Stimulated activated CD4-positive, alpha-beta T cell treated with anti-CD3 and anti-CD28 coated beads, Interleukin-2, amount 100 ng/mL, for 24 hours (primary cell): ENCODE results near the gene CDC73.
"Not testable (repeated sequence)": the region's sequence is repeated elsewhere in the genome, so short reads cannot be mapped to it uniquely, and the experiment has no call there.

Experiments
- DNase-seq, 2 donors: peaks; one replicate each; pipeline ENCODE4 v3.0.0-alpha.2; 2020

Gene CDC73

GRCh38 chr1:193183019-193183627 is 61.3 kb downstream of the CDC73 start:
- DNase-seq, result no peak

GRCh38 chr1:193184776-193185175 is 62.9 kb downstream of the CDC73 start:
- DNase-seq, result no peak

GRCh38 chr1:193185211-193185610 is 63.4 kb downstream of the CDC73 start:
- DNase-seq, result no peak

GRCh38 chr1:193185901-193186731 is 64.3 kb downstream of the CDC73 start, which contains the start of gene B3GALT2:
Gene B3GALT2 (minus strand): TSS chr1:193186613. CDS start chr1:193181562, 5,051 bp downstream.
- no peak for DNase-seq

GRCh38 chr1:193187114-193187513 is 65.3 kb downstream of the CDC73 start:
- DNase-seq, result no peak

- DNase-seq, result not testable (repeated sequence)
Observed at GRCh38 chr1:193188915-193189314, 67.1 kb downstream of the CDC73 start.

GRCh38 chr1:193189442-193190095 is 67.7 kb downstream of the CDC73 start:
- no peak for DNase-seq

GRCh38 chr1:193190096-193190744 is 68.4 kb downstream of the CDC73 start:
- DNase-seq, result no peak

GRCh38 chr1:193192586-193192985 is 70.8 kb downstream of the CDC73 start:
- no peak for DNase-seq

GRCh38 chr1:193199940-193200339 is 78.1 kb downstream of the CDC73 start:
- no peak for DNase-seq

- no peak for DNase-seq
Observed at GRCh38 chr1:193201021-193201420, 79.2 kb downstream of the CDC73 start.

GRCh38 chr1:193210996-193211395 is 89.2 kb downstream of the CDC73 start:
- no peak for DNase-seq

- no peak for DNase-seq
Observed at GRCh38 chr1:193211539-193211938, 89.7 kb downstream of the CDC73 start.

- no peak for DNase-seq
Observed at GRCh38 chr1:193212637-193213036, 90.8 kb downstream of the CDC73 start.

- no peak for DNase-seq
Observed at GRCh38 chr1:193213998-193214397, 92.2 kb downstream of the CDC73 start.

- no peak for DNase-seq
Observed at GRCh38 chr1:193216920-193217319, 95.1 kb downstream of the CDC73 start.

GRCh38 chr1:193219391-193219790 is 97.6 kb downstream of the CDC73 start:
- DNase-seq, result no peak

GRCh38 chr1:193221651-193222050 is 99.8 kb downstream of the CDC73 start:
- DNase-seq, result no peak

GRCh38 chr1:193222056-193222615 is 100.3 kb downstream of the CDC73 start:
- no peak for DNase-seq

GRCh38 chr1:193229136-193229535 is 107.3 kb downstream of the CDC73 start:
- DNase-seq, result no peak

GRCh38 chr1:193231146-193231545 is 109.3 kb downstream of the CDC73 start:
- not testable (repeated sequence) for DNase-seq

- no peak for DNase-seq
Observed at GRCh38 chr1:193234530-193234929, 112.7 kb downstream of the CDC73 start.
